ENCODE data around the gene PSMA6.
"Not testable (repeated sequence)": the region's sequence is repeated elsewhere in the genome, so short reads cannot be mapped to it uniquely, and the experiment has no call there.

PSMA6 gene

DNA sequence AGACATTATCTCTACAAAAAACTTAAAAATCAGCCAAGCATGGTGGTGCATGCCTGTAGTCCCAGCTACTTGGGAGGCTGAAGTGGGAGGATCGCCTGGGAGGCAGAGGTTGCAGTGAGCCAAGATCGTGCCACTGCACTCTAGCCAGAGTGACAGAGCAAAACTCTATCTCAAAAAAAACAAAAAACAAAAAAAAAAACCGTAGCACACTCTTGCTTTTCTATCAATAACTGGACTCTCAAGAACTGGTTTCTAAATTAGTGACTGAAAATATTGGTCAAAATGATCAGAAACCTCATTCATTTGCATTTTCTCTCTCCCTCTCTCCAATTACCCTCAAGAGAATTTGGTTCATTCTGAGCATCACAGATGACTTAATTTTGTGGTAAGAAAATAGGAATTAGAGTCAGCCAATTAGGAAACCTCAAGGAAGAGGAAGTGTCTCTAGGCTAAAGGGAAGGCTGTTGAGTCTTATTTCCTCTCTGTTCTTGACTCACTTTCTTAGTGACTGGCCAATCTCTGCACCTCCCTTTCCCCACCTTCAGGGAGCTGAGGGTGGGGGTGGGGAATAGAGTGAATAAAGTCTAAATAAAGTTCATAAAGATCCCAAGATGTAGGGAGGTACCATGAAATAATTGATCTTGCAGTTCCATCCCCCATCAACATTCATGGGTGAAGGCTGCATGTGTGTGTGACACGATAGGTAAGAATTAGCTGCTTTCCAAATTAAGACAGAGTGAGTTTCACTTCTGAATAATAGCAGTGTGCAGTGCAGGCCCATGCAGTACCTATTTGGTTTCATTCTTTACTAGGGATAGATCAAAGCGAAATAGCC is 6.8 kb upstream of the PSMA6 start:
- DNase-seq (ENCODE audit: low spot score): no peak

DNA sequence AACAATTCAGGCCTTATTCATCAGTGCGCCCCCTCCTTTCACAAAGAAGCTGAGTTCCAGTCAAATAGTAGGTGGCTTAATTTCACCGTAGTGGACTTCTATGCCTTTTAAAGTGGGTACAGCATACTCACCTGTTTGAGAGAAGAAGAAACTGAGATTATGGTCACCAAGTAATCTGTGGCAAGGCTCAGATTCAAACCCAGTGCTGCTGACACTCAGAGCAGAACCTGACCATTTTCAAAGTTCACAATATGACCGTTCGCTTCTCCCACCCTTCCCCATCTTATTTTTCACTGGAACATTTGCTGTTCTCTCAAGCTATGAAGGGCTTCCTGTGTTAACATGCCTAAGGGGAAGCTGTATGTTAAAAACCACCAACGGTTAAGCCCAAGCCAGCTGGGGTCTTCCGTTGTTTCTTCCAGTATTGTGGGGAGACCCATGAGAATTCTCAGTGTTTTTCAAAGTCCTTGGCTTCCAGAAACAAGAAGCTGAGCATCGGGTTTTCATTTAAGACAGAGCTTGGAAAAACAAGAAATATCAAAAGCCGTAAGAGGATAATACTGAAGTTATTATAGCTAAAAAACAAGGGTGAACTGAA is 6.1 kb upstream of the PSMA6 start:
- DNase-seq (ENCODE audit: low spot score): no peak

DNA sequence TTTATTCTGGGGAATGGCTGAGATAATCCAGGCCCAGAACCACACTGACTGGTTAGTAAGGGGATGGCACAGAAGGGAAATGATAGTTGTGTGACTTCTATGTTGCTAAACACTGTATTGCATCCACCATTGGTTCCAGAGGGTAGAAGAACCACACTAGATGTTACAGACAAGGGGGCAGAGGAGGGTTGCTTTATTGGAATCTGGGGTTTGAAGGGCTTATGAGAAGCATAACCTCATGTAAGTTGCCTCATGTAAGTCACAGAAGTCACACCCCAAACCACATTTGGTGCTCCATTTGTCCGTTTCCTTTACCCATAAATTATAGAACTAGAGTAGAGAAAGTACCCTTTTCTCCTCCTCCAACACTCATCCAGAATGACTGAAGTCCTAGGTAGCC is 5.5 kb upstream of the PSMA6 start:
- no peak for DNase-seq (ENCODE audit: low spot score)

DNA sequence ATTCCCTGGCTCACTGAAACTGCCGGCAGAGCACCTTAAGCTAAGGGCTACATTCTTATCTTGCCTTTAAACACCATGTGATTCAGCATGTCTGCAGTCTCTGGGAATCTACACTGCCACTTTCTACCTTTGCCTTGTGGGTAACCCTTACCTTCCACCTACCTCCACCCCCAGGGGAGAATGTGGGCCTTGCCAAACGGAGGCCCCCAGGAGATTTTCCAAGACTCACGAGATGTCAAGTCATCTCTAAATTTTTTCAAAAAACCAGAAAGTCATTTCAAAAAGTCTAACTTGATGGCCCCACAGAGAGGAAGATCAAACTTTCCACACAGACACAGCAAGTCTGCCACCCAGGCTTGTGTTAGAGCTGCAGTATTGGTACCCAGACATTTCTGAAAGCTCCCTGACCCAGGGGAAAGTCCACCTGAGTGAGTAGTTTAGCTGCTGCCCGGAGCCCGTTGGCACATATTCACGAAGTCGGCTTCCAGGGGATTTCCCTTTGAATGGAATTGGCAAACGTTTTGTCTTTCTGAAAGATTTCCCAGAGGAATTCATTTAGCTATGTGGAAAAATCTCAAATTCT is 4.7 kb upstream of the PSMA6 start:
- no peak for DNase-seq (ENCODE audit: low spot score)

DNA sequence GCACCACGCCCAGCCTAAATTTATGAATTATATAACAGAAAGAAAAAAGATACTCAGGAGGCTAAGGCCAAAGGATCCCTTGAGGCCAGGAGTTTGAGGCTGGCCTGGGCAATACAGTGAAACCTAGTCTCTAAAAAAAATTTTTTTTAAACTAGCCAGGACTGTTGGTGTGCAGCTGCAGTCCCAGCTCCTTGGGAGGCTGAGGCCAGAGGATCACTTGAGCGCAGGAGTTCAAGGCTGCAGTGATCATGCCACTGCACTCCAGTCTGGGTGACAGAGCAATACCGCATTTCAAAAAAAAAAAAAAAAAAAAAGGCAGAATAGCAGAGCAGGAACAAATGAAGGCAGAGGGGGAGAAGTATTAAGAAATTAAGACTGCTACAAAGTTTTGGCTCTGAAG is 2.6 kb upstream of the PSMA6 start:
- DNase-seq (ENCODE audit: low spot score): no peak

DNA sequence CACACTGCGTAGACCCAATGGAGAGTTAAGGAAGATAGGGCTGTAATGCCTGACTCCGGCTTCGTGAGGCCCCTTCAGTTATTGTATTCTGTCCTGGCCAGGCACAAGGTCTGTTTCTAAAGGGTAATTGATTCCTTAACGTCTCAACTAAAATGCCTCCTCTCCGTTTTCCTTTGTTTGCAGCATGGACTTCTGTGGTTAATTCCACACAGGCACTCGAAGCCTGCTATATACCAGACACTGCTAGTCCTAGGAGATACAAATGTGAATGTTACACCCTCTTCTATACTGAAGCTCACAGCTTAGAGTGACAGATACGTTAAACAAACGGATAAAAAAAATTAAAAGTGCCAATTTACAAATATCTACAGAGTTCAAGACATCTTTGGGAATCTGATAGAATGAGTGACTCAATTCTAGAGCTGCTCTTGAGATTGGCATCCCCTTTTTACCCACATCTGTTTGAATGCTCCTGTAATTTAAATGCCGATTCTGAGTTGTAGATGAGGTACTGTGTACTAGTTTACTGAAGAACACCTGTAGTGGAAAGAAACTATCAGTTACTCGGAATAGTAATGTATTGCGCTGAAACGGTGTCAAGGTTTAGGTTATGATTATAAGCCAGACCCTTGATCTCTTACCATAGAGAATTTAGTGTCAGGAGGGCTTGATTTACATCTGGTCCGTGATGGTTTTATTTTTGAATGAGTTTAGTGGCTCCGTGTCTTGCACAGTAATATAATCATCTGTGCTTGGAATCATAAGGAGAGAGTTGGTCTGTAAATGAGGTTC is 784 bp downstream of the PSMA6 start:
- DNase-seq (ENCODE audit: low spot score): no peak

DNA sequence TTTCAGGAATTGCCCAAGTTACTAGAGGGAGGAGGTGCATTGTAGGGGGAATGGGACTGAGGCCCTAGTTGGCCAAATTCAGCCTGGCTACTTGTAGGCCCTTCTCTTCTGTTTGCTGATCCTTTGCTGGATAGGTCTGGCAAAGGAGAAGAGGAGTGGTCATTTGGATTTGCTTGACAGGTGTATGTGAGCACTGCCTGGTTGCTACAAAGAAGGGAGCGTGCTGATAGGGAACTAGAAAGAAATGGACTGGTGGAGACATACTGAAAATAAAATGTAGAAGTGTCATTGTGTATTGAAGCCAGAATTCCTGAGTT is 3.6 kb downstream of the PSMA6 start:
- no peak for DNase-seq (ENCODE audit: low spot score)

DNA sequence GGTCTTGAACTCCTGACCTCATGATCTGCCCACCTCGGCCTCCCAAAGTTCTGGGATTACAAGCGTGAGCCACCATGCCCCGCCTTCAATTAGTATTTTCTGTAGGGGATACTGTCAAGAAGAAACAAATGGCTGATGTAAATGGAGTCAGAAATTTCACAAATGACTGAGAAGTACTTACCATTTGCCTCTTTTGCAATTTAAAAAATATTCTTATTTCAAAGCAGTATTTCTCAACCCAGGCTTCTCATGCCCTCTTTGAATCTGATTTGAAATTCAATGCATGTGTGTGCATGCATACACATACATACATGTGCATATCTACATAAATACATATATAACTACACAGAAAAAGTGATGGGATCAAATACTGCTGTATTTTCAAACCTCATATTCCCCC is 4.4 kb downstream of the PSMA6 start:
- no peak for DNase-seq (ENCODE audit: low spot score)

DNA sequence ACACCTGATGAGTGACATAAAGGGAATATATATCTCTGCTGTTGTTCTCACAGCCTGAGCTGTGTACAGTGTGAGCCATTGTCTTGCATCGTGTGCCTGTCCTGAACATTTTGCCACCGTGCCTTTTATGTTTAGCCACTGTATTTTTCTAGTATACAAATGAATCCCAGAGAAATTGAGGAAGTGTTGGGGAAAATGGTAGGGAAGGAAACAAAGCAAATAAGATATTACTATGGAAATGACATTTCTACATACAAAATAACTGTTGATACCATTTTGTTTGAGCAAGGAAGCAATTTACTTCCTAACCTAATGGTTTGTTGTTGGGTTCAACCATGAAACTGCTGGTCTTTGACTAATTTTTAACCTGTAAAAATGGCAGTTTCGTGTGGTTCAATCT is 5.5 kb downstream of the PSMA6 start:
- DNase-seq (ENCODE audit: low spot score): no peak

DNA sequence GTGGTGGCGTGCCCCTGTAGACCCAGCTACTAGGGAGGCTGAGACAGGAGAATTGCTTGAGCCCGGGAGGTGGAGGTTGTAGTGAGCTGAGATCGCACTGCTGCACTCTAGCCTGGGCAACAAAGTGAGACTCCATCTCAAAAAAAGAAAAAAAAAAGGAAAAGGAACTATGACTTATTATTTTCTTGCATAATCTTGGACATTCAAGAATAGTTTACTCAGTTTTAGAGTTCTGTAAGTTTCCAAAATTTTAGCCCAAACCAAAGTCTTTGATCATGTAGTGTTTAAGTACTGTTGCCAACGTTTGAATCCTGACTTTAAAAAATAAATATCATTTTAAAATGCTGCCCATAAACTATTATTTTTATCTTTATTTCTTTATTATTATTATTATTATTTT is 6.2 kb downstream of the PSMA6 start:
- DNase-seq (ENCODE audit: low spot score): no peak

DNA sequence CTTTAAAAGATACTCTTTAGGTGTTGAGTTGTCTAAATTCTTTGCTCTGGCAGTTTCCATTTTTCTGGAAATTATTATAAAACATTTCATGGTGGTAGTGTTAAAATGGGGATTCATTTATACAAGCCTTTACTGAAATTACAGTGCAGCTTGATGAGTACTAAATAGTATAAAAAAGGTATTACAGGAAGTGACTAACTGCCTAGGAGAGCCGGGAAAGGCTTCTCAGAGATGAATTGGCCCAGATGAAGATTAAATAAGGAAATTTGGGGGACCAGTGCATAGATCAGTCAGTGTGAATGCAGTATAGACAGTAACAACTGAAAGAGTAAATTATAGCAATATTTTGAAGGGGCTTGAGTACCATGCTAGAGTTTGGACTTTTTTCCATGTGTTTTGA is 7.5 kb downstream of the PSMA6 start:
- no peak for DNase-seq (ENCODE audit: low spot score)

DNA sequence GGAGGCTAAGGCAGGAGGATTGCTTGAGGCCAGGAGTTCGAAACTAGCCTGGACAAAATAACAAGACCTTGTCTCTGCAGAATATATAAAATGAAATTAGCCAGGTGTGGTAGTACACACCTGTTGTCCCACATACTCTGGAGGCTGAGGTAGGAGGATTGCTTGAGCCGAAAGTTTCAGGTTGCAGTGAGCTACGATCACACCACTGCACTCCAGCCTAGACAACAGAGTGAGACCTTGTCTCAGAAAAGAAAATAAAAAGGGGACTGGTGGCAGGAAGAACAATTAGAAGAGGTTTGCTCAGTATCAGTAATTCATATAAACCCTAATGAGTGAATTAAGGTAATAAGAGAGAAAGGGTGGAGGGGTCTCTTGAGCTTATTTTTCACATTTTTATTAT is 8.0 kb downstream of the PSMA6 start:
- DNase-seq (ENCODE audit: low spot score): no peak

DNA sequence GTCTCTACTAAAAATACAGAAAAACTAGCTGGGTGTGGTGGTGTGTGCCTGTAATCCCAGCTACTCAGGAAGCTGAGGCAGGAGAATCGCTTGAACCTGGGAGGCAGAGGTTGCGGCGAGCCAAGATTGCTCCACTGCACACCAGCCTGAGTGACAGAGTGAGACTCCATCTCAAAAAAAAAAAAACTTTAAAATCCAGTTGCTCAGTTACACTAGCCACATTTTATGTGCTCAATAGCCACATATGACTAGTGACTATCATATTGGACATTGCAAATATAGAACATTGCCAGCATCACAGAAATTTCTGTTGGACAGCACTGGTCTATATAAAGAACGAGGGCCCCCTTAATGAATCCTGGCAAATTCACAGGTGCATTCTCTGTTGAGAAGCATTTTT is 9.2 kb downstream of the PSMA6 start:
- not testable (repeated sequence) for DNase-seq (ENCODE audit: low spot score)

DNA sequence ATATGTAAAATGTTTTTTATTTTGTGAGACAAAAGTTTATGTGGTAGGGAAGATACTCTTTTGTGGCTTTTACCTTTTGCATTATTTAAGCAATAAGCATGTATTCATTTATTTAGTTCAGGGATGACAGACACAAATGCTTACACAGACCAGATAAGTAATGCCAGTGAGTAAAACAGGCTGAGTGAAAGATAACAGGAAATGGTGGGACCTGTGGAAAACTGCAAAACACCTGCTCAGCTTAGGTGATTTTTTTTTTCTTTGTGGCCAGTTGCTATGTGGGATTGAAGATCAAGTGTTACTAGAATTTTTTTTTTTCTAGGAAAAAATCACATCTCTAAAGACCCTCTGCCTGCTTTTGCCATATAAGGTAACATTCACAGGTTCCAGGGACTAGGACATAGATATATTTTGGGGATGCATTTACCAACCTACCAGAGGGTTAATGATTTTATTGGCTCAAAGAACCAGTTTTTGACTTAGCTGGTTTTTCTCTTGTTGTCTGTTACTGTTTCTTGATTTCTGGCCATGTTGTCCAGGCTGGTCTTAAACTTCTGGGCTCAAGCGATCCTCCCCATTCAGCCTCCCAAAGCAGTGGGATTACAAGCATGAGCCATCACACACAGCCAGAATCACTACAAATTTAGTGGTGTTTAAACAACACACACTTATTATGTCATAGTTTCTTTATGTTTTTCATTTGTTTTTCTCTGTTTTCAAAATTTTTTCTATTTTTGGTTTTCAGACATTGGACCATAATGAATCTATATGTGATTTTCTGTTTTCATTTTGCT is 9.8 kb downstream of the PSMA6 start:
- no peak for DNase-seq (ENCODE audit: low spot score)

DNA sequence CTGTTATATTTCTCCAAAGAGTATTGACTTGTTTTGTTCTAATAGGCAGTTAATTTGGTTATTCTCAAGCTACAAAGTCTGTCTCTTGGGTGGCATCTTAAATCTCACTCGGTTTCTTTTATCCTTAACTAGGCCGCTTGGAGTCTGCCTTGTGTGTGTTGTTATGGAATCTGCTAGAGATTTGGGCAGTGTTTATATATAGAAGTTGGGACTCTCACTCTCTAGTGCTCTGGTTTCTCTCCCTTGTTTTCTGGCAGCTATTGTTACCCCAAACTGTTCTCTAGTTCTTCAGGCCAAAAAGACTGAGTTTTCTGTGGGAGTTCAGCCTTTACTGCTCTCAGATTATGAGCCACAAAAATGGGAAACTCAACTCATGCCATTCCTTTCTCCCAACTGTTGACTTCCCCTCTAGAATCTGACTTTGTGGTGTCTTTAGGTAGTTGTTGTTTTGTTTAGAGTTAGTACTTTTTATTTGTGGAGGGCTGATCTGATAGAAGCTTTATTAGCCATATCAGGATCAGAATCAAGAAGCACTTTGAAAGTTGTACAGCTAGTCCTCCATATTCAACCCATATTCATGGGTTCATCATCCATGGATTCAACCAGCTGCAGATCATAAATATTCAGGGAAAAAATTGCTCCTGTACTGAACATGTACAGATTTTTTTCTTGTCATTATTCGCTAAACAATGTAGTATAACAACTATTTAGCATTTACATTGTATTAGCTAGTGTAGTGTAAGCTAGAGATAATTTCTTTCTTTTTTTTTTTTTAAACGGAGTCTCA is 11.2 kb downstream of the PSMA6 start:
- no peak for DNase-seq (ENCODE audit: low spot score)

DNA sequence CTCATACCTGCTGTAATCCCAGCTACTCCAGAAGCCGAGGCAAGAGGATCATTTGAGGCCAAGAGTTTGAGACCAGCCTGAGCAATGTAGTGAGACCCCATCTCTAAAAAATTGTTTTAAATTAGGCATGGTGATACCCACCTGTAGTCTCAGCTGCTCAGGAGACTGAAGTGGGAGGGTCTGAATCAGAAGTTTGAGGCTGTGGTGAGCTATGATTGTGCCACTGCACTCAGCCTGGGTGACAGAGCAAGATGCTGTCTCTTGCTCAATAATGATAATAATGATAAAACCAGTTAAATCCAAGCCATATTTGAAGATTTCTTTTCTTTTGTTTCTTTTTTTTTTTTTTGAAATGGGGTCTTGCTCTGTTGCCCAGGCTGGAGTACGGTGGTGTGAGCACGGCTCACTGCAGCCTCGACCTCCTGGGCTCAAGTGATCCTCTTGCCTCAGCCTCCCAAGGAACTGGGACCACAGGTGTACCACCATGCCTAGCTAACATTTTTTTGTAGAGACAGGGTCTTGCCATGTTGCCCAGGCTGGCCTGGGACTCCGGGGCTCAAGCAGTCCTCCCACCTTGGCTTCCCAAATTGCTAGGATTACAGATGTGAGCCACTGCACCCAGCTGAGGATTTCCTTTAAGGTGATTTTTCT is 12.8 kb downstream of the PSMA6 start:
- no peak for DNase-seq (ENCODE audit: low spot score)

DNA sequence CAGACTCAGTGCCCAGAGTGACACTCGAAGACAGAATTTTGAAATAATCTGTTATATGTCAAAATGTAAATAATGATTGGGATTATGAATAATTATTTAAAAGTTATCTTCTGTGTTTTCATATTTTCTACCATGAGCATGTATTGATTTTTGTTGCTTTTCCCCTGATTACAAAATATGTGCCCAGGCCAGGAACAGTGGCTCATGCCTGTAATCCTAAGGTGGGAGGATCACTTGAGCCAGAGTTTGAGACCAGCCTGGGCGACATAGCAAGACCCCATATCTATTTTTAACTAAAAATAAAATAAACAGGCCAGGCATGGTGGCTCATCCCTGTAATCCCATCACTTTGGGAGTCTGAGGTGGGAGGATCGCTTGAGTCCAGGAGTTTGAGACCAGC is 13.5 kb downstream of the PSMA6 start:
- DNase-seq (ENCODE audit: low spot score): no peak

DNA sequence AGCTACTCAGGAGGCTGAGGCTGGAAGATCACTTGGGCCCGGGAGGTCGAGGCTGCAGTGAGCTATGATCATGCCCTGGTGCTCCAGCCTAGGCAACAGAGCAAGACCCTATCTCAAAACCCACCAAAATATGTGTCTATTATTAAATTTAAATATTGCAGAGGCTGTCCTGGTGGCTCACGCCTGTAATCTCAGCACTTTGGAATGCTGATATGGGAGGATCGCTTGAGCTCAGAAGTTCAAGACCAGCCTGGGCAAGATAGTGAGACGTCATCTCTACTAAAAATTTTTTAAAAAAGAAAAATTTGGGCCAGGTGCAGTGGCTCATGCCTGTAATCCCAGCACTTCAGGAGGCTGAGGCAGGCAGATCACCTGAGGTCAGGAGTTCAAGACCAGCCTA is 13.9 kb downstream of the PSMA6 start:
- no peak for DNase-seq (ENCODE audit: low spot score)

DNA sequence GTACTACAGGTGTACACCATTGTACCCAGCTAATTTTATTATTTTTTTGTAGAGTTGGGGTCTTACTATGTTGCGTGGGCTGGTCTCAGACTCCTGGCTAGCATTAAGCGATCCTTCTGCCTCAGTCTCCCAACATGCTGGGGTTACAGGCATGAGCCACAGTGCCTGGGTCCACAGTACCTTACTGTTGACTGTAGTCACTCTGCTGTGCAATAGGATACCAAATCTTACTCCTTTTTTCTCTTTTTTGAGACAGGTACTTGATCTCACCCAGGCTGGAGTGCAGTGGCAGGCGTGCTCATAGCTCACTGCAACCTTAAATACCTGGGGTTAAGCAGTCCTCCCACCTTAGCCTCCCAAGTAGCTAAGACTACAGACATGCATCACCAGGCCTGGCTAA is 25.6 kb downstream of the PSMA6 start:
- no peak for DNase-seq (ENCODE audit: low spot score)

DNA sequence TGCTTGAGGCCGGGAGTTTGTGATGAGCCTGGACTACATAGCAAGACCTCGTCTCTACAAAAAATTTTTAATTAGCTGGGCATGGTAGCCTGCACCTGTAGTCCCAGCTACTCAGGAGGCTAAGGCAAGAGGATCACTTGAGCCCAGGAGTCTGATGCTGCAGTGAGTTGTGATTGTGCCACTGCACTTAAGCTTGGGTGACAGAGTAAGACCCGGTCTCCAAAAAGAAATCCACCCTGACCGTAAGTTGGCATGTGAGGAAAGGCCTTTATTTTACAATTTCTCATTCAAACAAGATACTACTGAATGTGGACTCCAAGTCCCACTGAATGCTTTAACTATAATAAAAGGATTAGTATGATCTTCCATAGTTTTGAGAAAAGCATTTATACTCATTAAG is 27.3 kb downstream of the PSMA6 start:
- no peak for DNase-seq (ENCODE audit: low spot score)

DNA sequence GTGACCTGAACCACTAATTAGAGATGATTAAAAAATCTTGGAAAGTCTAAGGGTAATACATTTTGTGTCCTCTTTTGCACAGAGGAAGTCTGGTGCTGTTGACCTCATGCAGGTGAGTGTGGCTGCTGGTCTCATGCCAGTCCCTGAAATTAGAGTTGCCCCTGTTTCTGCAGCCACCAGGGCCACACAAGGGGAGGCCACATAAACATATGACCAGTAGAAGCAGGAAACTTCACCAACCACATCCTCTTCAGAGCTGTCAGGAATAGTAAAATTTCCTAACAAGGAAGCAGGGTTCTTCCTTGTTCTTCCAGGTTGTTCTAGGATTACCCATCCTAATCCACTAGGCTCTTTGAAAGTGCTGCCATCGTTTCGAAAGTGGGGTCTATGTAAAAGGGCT is 28.3 kb downstream of the PSMA6 start:
- DNase-seq (ENCODE audit: low spot score): no peak

Measured in putamen (tissue), 1 donor.